B cell (primary cell): ENCODE results near the gene RTF2.

Experiments used
- CTCF ChIP-seq: fragments of 200-600 bp; IDR thresholded peaks from one replicate; pipeline ENCODE4 v1.8.0; 2022; ENCODE audit warnings: antibody characterized with exemption, mild to moderate bottlenecking
- EZH2 ChIP-seq: IDR thresholded peaks from 2 replicates; pipeline ENCODE4 v1.6.1; 2012; ENCODE audit warnings: borderline replicate concordance, low read depth, mild to moderate bottlenecking, moderate library complexity, low read length; ENCODE audit not compliant: insufficient read depth, poor library complexity, severe bottlenecking

DNA sequence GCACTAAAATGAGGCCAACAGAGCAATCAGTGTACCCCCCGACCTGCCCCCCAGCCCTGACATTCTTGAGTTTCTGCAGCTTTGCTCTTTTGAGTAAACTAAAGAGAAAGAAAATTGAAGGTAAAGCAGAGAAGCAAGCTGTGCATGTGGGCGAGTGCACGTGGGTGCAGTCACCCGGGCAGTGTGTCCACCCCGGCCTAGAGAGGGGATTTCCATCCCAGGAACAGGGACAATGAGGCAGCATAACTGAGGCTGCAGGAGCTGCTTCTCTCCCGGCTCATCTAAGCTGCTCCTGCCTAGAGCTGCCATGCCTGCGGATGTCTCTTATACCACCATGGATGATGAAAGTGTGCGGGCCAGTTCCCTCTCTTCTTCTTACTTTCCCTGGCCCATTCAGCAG, 39.5 kb upstream of the RTF2 start:
- TF ChIP-seq CTCF (no peak), EZH2 (no peak)
